RWPE1 (cell line): Measurements from ENCODE around the gene GTPBP6.
A peak's percentile ranks its signal among the peaks of the same experiment; 100 is the strongest.

Source experiments
- CTCF ChIA-PET: fragments of 350-600 bp; sonication (Branson Sonifier 250); formaldehyde crosslinking; extraction: SDS; loops from one replicate; lab custom pipeline; 2021; lab: Yijun Ruan, JAX
- POLR2A ChIA-PET: fragments of 400-600 bp; formaldehyde crosslinking; extraction: SDS; loops from one replicate; lab custom pipeline; 2020; ENCODE audit warnings: antibody characterized with exemption; ENCODE audit not compliant: low non-redundant PET; lab: Yijun Ruan, JAX
- DNase-seq: peaks from one replicate; pipeline ENCODE4 v3.0.0; 2012; ENCODE audit warnings: low spot score
- H3K27ac ChIP-seq: fragments of 450-650 bp; 2 replicates; pipeline ENCODE4 v1.5.1; 2017
- TF ChIP-seq, protein P1 (sequence below): fragments of 450-650 bp; conservative IDR thresholded peaks from 2 replicates; pipeline ENCODE4 v1.5.1; 2017; ENCODE audit warnings: low read depth, mild to moderate bottlenecking

The GTPBP6 gene

DNA sequence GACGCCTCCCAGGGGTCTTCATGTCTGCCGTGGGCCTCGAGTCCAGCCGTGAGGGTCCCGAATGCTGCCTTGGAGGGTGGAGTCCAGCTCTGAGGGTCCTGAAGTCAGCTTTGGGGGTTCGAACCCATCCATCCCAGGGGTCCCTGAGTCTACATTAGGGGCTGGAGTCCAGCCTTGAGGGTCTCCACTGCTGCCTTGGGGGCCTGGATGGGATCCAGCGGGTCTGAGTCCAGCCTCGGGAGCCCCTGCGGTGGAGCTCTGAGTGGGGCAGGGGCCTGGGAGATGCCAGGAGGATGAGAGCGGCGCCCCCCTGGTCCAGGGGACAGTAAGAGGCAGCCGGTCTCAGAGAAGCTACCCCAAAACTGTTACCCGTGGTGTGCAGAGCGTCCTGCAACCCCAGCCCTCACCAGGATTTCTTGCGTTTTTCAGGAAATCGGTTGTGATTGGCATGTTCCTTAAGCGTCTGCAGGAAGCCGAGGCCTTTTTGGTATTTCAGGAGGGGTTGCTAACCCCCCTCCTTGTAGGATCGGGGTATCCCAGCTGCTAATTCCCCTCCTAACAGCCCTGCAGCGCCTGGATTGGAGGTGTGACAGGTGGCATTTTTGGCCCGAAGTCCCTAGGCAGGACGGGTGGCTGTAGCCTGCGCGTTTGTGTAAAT is 1.7 kb upstream of the GTPBP6 start:
- ChIA-PET CTCF (no interaction called here), POLR2A (no interaction called here)
- TF ChIP-seq, protein P1, sequence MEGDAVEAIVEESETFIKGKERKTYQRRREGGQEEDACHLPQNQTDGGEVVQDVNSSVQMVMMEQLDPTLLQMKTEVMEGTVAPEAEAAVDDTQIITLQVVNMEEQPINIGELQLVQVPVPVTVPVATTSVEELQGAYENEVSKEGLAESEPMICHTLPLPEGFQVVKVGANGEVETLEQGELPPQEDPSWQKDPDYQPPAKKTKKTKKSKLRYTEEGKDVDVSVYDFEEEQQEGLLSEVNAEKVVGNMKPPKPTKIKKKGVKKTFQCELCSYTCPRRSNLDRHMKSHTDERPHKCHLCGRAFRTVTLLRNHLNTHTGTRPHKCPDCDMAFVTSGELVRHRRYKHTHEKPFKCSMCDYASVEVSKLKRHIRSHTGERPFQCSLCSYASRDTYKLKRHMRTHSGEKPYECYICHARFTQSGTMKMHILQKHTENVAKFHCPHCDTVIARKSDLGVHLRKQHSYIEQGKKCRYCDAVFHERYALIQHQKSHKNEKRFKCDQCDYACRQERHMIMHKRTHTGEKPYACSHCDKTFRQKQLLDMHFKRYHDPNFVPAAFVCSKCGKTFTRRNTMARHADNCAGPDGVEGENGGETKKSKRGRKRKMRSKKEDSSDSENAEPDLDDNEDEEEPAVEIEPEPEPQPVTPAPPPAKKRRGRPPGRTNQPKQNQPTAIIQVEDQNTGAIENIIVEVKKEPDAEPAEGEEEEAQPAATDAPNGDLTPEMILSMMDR: no peak
- no peak for DNase-seq
- H3K27ac ChIP-seq: peak overlapping the region; percentile 95

DNA sequence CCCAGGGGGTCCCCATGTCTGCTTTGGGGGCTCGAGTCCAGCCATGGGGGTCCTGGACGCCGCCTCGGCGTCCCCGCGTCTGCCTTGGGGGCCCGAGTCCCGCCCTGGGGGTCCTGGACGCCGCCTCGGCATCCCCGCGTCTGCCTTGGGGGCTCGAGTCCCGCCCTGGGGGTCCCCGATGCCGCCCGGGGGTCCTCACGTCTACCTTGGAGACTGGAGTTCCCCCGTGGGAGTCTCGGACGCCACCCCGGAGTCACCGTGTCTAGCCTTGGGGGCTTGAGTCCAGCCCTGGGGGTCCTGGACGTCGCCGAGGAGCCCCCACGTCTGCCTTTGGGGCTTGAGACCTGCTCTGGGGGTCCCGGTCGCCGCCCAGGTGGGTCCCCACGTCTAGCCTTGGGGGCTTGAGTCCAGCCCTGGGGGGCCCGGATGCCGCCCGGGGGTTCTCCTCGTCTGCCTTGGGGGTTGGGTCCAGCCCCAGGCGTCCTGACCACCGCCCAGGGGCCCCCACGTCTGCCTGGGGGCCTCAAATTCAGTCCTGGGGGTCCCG is 1.1 kb upstream of the GTPBP6 start:
- ChIA-PET CTCF (no interaction called here), POLR2A (no interaction called here)
- TF ChIP-seq, protein P1: no peak
- H3K27ac ChIP-seq: peak overlapping the region; percentile 95
- no peak for DNase-seq

DNA sequence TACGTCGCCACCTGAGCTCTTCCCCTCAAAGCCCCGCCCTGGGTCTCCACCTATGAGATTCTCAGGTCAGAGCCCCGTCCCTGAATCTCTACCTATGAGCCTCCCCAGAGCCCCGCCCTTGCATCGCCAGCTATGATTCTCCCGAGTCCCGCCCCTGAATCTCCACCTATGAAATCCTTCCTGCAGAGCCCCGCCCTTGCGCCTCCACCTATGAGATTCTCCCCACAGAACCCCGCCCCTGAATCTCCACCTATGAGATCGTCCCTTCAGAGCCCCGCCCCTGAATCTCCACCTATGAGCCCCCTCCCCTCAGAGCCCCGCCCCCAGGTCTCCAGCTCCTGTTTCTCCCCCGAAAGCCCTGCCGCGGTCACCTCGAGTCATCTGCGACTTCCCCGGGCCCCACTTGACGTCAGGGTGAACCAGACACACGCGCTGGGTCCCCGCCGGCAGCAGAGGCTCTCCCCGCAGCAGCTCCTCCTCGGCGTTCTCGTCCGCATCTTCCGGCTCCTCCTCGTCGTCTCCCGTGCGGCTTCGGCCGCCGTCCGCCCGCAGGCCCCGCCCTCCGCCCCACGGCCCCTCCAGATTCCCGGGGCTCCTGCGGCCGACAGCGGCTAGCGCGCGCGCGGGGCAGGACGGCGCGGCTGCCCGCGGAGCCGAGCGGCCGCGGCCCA is 393 bp downstream of the GTPBP6 start:
- DNase-seq: peak; percentile 95
- H3K27ac ChIP-seq: peak overlapping the region; percentile 95
- CTCF ChIA-PET: no interaction called here
- TF ChIP-seq, protein P1: no peak
- POLR2A ChIA-PET: no interaction called here

DNA sequence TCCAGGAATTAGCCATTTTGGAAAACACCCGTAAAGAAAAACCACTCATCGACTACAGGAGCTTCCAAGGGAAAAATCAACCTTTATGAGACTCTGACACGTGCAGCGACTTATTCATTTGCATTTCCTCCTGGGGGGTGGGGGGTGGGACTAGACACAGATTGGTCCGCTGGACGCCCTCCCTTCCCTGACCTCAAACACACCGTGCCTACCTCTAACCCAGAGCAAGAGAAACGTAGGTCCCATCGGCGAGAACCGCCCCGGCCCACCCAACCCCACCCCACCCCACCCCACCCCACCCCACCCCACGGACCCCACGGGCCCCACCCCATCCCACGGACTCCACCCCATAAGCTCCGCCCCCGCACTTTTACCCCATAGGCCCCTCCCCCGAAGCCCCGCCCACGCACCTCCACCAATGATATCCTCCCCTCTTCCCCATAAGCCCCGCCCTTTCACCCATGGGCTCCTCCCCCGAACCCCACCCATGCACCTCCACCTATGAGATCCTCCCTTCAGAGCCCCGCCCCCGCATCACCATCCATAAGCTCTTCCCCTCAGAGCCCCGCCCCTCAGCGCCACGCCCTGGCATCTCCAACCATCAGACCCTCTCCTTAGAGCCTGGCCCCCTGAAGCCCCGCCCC is 1.1 kb downstream of the GTPBP6 start:
- H3K27ac ChIP-seq: peak overlapping the region; percentile 95
- CTCF ChIA-PET: no interaction called here

DNA sequence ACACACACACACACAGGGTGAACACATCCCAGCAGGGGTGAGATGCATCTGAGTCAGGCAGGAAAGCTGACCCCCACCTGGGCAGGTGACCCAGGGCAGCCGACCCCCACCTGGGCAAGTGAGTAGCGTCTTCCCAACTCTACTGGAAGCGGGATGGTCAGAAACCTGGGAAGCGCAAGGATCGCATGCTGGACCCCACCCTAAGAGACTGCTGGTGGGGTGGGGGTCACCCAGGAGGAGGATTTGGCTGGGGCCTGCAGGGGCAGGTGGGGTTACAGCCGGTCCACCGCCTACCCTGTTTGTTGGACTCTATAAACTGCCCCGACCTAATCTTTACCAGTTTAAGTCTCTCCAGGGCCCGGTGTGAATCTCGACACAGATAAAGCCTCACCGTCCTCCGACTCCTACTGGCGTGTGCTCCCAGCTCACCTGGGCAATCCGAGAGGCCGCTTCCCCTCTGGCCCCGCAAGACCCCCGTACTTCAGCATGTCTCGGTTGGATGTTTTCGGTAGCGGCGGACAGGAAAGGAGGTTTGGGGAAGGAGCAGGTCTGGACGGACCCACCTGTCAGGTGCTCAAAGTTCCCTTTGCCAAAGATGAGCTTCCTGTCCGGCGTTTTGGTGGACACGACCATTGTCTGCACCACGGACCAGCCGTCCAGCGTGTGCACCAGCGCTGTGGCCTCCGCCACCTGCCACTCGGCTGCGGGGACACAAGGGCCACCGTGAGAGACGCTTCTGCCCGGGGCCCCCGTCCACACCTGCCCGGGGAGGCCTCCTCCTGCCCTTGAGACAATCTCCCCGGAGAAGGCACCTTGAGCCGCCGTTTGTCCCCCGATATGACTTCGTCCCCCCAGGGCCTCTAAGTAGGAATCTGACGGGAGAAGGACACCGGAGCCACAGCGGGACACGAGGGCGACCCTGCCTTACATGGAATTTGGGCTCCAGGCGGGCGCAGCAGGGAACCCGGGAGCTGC is 2.0 kb downstream of the GTPBP6 start:
- POLR2A ChIA-PET: no interaction called here
- no peak for DNase-seq

More for the DNA sequence above, 1.1 kb downstream of the GTPBP6 start:
- peak; percentile 86 for DNase-seq
- POLR2A ChIA-PET: no interaction called here
- TF ChIP-seq, protein P1: no peak

More for the DNA sequence above, 2.0 kb downstream of the GTPBP6 start:
- H3K27ac ChIP-seq: peak overlapping the region; percentile 95
- TF ChIP-seq, protein P1: no peak
- CTCF ChIA-PET: no interaction called here
